ENCODE data around the gene AP1S1.

GRCh38 chr7:101186194-101186593, 31.9 kb downstream of the AP1S1 start:
- TF ChIP-seq CTCF (conservative IDR thresholded peaks at IDR 0.05; ENCODE audit: low read depth, low read length) (no peak), EZH2 (IDR thresholded peaks at IDR 0.05; ENCODE audit: borderline replicate concordance, low read depth, low read length, poor library complexity, severe bottlenecking) (no peak)
